ENCODE data around the gene NT5DC1.

Gene NT5DC1

DNA sequence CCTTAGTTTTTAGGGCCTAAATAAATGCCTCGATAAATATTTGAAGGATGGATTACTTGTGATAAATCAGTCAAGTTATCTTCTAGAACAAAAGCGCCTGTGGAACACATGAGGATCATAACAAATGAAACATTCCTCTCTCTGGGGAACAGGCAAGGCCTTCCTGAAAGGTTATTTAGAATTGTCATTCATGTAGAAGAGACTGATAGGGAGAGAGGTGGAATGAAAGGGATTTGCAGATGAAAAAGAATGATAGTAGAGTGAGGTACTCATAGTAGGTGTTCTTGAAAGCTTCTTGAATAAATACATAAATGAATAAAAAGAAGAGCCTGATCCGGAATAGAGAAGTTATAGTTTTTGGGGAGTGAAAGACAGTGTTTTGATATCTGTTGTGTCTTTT, 122.7 kb downstream of the NT5DC1 start:
- Histone ChIP-seq H3K4me3 (no peak overlapping the region), H3K27ac (no peak overlapping the region)
- TF ChIP-seq, protein P1, sequence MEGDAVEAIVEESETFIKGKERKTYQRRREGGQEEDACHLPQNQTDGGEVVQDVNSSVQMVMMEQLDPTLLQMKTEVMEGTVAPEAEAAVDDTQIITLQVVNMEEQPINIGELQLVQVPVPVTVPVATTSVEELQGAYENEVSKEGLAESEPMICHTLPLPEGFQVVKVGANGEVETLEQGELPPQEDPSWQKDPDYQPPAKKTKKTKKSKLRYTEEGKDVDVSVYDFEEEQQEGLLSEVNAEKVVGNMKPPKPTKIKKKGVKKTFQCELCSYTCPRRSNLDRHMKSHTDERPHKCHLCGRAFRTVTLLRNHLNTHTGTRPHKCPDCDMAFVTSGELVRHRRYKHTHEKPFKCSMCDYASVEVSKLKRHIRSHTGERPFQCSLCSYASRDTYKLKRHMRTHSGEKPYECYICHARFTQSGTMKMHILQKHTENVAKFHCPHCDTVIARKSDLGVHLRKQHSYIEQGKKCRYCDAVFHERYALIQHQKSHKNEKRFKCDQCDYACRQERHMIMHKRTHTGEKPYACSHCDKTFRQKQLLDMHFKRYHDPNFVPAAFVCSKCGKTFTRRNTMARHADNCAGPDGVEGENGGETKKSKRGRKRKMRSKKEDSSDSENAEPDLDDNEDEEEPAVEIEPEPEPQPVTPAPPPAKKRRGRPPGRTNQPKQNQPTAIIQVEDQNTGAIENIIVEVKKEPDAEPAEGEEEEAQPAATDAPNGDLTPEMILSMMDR (IDR thresholded peaks at IDR 0.05) = no peak
- no peak for DNase-seq (ENCODE audit: low spot score)

DNA sequence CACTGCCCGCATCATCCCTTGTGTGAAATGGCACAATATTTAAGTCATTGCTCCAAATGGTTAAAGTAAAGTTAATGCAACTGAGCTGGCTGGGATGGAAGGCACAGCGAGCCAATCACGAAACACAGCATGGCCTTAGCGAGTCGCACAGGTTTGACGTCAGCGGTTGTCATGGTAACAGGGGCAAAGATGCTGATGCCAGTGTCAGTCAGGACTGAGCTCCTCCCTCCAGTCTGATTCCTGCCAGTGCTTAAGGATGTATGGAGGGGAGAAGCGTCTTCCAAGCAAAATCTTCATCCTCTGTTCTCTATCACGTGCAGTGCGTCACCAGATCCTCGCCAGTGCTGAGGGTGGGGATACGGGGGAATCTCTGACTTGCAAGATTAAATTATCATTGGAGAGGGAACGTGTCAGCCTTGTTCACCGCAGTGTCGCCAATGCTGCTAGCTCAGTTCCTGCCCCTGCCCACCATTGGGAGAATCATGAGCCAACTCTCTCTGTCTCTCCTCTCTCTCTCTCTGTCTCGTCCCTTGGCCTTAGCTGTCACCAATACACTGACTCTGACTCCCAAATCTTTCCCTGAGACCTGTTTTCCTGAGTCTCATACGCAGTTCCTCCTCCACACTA, 128.7 kb downstream of the NT5DC1 start:
- peak overlapping the region in 1 of 2 donors; percentile 28 for H3K27ac ChIP-seq
- TF ChIP-seq, protein P1 (IDR thresholded peaks at IDR 0.05) = no peak
- peak; percentile 89 for DNase-seq (ENCODE audit: low spot score)
- peak overlapping the region; percentile 66 for H3K4me3 ChIP-seq

DNA sequence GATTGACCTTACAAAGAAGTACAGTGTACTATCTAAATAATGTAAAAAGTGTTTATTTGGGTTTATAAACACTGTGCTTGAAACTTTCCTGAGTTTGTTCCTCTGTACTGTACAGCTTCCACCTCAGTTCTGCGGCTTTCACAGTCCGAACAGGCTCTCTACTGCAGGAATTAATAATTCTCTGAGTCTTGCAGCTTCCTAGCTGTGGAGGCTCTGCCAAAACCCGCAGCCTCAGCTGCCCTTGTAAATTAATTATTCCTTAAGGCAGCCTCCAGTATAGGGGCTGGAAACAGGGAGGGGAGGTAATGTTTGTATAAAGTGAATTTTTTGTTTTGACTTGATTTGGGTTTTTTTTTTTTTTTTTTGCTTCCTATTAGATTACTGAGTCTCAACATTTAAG, 134.0 kb downstream of the NT5DC1 start:
- Histone ChIP-seq H3K4me3 (no peak overlapping the region), H3K27ac (no peak overlapping the region)
- no peak for DNase-seq (ENCODE audit: low spot score)
- TF ChIP-seq, protein P1 (IDR thresholded peaks at IDR 0.05) = no peak

DNA sequence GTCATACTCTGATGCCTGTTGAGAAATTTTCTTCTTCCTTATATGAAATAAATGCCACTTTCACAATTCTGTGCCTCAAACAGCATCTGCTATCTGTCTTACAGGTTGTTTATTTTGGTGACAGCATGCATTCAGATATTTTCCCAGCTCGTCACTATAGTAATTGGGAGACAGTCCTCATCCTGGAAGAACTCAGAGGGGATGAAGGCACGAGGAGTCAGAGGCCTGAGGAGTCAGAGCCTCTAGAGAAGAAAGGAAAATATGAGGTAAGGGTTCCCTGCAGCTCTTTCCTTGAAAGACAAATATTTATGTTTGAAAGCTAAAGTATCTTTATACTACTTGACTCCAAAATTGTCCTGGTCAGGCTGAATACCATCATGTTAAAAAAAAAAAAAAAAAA, 137.4 kb downstream of the NT5DC1 start:
- Histone ChIP-seq H3K27ac (no peak overlapping the region), H3K4me3 (no peak overlapping the region)
- DNase-seq (ENCODE audit: low spot score) = no peak
- TF ChIP-seq, protein P1 (IDR thresholded peaks at IDR 0.05) = no peak

GRCh38 chr6:116239256-116239655, 138.6 kb downstream of the NT5DC1 start:
- no peak for DNase-seq (ENCODE audit: low spot score)
- Histone ChIP-seq H3K4me3 (no peak overlapping the region), H3K27ac (no peak overlapping the region)
- TF ChIP-seq, protein P1 (IDR thresholded peaks at IDR 0.05) = no peak

DNA sequence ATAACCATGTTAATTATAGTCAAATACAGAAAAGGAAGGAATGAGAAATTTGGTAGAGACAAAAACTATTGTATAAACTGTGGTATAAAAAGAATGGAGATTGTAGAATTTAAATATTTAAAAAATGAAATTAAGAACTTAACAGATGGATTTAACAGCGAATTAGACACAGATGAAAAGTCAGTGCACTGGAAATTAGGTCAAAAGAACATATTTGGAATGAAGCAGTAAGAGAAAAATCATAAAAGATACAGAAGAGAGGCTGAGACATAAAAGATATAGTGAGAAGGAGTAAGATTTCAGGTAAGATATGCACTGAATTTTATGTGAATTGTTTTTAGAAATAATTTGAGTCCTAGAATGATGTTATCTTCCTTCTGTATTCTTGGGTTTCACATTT, 139.2 kb downstream of the NT5DC1 start:
- no peak overlapping the region for H3K27ac ChIP-seq
- no peak overlapping the region for H3K4me3 ChIP-seq
- no peak for DNase-seq (ENCODE audit: low spot score)
- TF ChIP-seq, protein P1 (IDR thresholded peaks at IDR 0.05) = no peak

DNA sequence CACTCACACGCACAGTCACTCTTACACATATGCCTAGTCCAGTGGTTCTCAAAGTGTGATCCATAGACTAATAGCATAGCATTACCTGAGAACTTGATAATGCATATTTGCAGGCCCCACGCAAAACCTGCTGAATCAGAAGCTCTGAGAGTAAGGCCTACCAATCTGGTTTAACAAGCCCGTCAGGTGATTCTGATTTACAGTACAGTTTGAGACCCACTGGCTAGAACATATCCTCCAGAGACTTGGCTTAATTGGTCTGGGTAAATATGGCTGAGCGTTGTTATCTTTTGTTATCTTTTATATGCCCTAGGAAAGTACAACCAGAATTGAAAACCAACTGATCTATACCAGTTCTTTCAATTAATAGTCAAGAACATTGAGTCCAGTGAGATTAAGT, 143.6 kb downstream of the NT5DC1 start:
- TF ChIP-seq, protein P1 (IDR thresholded peaks at IDR 0.05) = no peak
- no peak overlapping the region for H3K4me3 ChIP-seq
- H3K27ac ChIP-seq = no peak overlapping the region
- DNase-seq (ENCODE audit: low spot score) = no peak

Data from coronary artery (tissue), 2 donors.